ENCODE data around the gene SLC25A23. TPM values are rescaled to one million over a fixed set of nuclear protein-coding genes. Genes with fewer than 3 reads are reported as not detected.

The SLC25A23 gene
- total and polyA plus RNA-seq, 3 experiments from 2014 or later = 14.5 to 19.9 (median 14.8) TPM

DNA sequence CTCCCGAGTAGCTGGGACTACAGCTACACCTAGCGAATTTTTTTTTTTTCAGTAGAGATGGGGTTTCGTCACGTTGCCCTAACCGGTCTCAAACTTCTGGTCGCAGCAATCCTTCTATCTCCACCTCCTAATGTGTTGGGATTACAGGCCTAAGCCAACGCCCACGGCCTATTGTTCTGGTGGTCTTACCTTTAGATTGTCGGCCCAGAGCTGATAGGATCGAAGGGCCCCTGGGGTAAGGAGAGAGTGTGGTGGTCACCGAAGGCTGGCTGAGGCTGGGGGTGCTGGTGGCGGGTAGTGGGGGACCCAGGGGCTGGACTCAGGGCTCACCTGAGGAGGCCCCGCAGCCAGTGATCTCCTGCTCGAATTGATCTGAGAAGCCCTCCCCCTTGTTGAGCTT, 11.5 kb upstream of the SLC25A23 start:
- no peaks in the 10 kb centered on the region for H3K27me3 Mint-ChIP-seq
- peak overlapping the region in 1 of 8 donors; percentile 38 for H3K27ac Mint-ChIP-seq
- DNase-seq = no peak
- Histone ChIP-seq H3K4me3 (ENCODE audit: low read length) (no peak overlapping the region), H3K27me3 (ENCODE audit: insufficient read depth, low read length, poor library complexity, severe bottlenecking) (no peaks in the 10 kb centered on the region), H3K4me1 (ENCODE audit: insufficient read depth, low read length) (no peaks in the 10 kb centered on the region), H3K27ac (ENCODE audit: low read depth, low read length) (no peak overlapping the region), H3K36me3 (ENCODE audit: insufficient read depth, low read length) (peaks cover 15% of the 10 kb centered on the region), H3K9me3 (ENCODE audit: low read length) (no peaks in the 10 kb centered on the region)
- ChIA-PET POLR2A (interaction anchor here (0.6 to 1.2 kb wide), 2 partner anchors 10 to 23 kb away, joined by 4 read pairs; partner anchors contain the start of gene DENND1C), CTCF (interaction anchor here (0.6 to 1.4 kb wide), 2 partner anchors 10 to 46 kb away, joined by 3 read pairs; no protein-coding TSS in a partner anchor)
- no peaks in the 10 kb centered on the region for H3K9me3 Mint-ChIP-seq
- H3K36me3 Mint-ChIP-seq = peaks cover 0 to 71% (median 0%) of the 10 kb centered on the region in 3 donors
- no peak overlapping the region for H3K4me3 Mint-ChIP-seq
- no peaks in the 10 kb centered on the region for H3K4me1 Mint-ChIP-seq

DNA sequence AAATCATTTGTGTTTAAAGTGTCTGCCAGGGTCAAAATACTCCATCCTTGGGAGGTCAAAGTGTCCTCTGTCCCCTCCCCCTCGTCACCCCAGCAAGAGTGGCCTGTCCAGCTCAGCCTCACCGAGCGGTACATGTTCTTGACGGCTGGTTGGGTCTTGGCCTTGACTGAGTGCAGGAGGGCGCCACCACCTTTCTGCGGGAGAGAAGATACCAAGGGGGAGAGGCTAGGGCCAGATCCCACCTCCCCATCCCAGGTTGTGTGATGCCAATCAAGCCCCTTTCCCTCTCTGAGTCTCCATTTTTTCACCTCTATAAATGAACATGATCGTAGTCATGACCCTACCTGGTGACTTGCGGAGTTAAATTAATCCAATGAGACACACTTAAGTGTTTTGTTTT, 10.6 kb upstream of the SLC25A23 start:
- peaks cover 6% of the 10 kb centered on the region for H3K36me3 ChIP-seq (ENCODE audit: insufficient read depth, low read length)
- no peaks in the 10 kb centered on the region for H3K9me3 ChIP-seq (ENCODE audit: low read length)
- no peak overlapping the region for H3K4me3 ChIP-seq (ENCODE audit: low read length)
- no peaks in the 10 kb centered on the region for H3K4me1 ChIP-seq (ENCODE audit: insufficient read depth, low read length)
- Mint-ChIP-seq H3K9me3 (no peaks in the 10 kb centered on the region), H3K36me3 (peaks cover 0 to 65% (median 0%) of the 10 kb centered on the region in 3 donors), H3K4me1 (peaks cover 0 to 5% (median 1%) of the 10 kb centered on the region in 3 donors), H3K4me3 (no peak overlapping the region), H3K27ac (peak overlapping the region in 1 of 8 donors; percentile 40), H3K27me3 (no peaks in the 10 kb centered on the region)
- POLR2A ChIA-PET = interaction anchor here (0.6 kb wide), 1 partner anchor 23 kb away, joined by 4 read pairs; no protein-coding TSS in a partner anchor
- DNase-seq = no peak
- CTCF ChIA-PET = interaction anchor here (1.2 to 1.4 kb wide), 2 partner anchors 11 to 47 kb away, joined by 3 to 4 read pairs; partner anchors contain the start of gene DENND1C
- no peaks in the 10 kb centered on the region for H3K27me3 ChIP-seq (ENCODE audit: insufficient read depth, low read length, poor library complexity, severe bottlenecking)
- no peak overlapping the region for H3K27ac ChIP-seq (ENCODE audit: low read depth, low read length)

DNA sequence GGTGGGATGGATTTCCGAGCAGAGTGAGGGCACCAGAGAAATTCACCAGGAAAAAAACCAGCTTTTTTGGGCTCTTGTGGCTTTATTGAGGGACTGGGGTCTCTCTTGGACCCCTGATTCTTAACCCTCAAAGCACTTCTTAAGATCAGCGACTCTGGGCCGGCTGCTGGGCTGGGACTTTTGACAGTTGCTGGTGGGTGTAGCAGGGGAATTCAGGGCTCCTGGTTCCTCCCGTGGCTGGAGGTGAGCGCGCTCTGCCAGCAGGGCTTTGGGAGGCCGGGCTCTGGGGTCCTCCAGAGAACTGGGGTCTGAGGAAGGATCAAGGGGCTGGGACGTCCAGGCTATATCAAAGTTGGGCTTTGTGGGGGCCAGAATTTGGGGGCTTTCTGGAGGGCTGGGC, 7.8 kb upstream of the SLC25A23 start:
- ChIA-PET CTCF (interaction anchor here (1.2 kb wide), 1 partner anchor 37 kb away, joined by 5 read pairs; no protein-coding TSS in a partner anchor), POLR2A (no interaction called here)
- no peak for DNase-seq
- Histone ChIP-seq H3K36me3 (ENCODE audit: insufficient read depth, low read length) (no peaks in the 10 kb centered on the region), H3K27ac (ENCODE audit: low read depth, low read length) (no peak overlapping the region), H3K4me3 (ENCODE audit: low read length) (no peak overlapping the region), H3K9me3 (ENCODE audit: low read length) (no peaks in the 10 kb centered on the region), H3K27me3 (ENCODE audit: insufficient read depth, low read length, poor library complexity, severe bottlenecking) (no peaks in the 10 kb centered on the region), H3K4me1 (ENCODE audit: insufficient read depth, low read length) (peaks cover 12% of the 10 kb centered on the region)
- H3K27ac Mint-ChIP-seq = peak overlapping the region in 4 of 8 donors; percentile 19 to 90 (median 66)
- H3K4me3 Mint-ChIP-seq = no peak overlapping the region
- H3K36me3 Mint-ChIP-seq = peaks cover 0 to 44% (median 0%) of the 10 kb centered on the region in 3 donors
- no peaks in the 10 kb centered on the region for H3K27me3 Mint-ChIP-seq
- peaks cover 5 to 17% (median 8%) of the 10 kb centered on the region in 3 donors for H3K4me1 Mint-ChIP-seq
- H3K9me3 Mint-ChIP-seq = no peaks in the 10 kb centered on the region

DNA sequence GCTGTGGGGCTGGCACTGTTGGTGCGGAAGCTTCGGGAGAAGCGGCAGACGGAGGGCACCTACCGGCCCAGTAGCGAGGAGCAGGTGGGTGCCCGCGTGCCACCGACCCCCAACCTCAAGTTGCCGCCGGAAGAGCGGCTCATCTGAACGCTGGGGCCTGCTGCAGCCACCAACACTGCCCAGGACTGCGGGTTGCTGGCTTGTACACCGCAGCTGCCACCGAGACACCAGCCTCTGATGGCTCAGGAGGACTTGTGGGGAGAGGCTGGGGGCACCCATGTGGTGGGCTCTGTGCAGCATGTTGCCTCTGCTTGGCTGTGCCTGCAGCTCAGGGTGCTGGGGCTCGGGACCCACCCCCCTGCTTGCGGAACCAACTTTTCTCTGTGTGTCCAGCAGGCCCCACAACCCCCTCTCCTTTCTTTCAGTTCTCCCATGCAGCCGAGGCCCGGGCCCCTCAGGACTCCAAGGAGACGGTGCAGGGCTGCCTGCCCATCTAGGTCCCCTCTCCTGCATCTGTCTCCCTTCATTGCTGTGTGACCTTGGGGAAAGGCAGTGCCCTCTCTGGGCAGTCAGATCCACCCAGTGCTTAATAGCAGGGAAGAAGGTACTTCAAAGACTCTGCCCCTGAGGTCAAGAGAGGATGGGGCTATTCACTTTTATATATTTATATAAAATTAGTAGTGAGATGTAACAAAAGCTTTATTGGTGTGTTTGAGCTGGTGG, 7.1 kb upstream of the SLC25A23 start:
- no peaks in the 10 kb centered on the region for H3K27me3 ChIP-seq (ENCODE audit: insufficient read depth, low read length, poor library complexity, severe bottlenecking)
- DNase-seq = no peak
- POLR2A ChIA-PET = no interaction called here
- CTCF ChIA-PET = no interaction called here
- peak overlapping the region in 2 of 8 donors; percentile 66 to 90 for H3K27ac Mint-ChIP-seq
- peaks cover 0 to 42% (median 0%) of the 10 kb centered on the region in 3 donors for H3K36me3 Mint-ChIP-seq
- H3K4me1 ChIP-seq (ENCODE audit: insufficient read depth, low read length) = peaks cover 12% of the 10 kb centered on the region
- no peak overlapping the region for H3K4me3 Mint-ChIP-seq
- H3K9me3 Mint-ChIP-seq = no peaks in the 10 kb centered on the region
- no peaks in the 10 kb centered on the region for H3K9me3 ChIP-seq (ENCODE audit: low read length)
- H3K27me3 Mint-ChIP-seq = no peaks in the 10 kb centered on the region
- H3K4me3 ChIP-seq (ENCODE audit: low read length) = no peak overlapping the region
- H3K36me3 ChIP-seq (ENCODE audit: insufficient read depth, low read length) = no peaks in the 10 kb centered on the region
- no peak overlapping the region for H3K27ac ChIP-seq (ENCODE audit: low read depth, low read length)
- H3K4me1 Mint-ChIP-seq = peaks cover 8 to 17% (median 10%) of the 10 kb centered on the region in 3 donors

DNA sequence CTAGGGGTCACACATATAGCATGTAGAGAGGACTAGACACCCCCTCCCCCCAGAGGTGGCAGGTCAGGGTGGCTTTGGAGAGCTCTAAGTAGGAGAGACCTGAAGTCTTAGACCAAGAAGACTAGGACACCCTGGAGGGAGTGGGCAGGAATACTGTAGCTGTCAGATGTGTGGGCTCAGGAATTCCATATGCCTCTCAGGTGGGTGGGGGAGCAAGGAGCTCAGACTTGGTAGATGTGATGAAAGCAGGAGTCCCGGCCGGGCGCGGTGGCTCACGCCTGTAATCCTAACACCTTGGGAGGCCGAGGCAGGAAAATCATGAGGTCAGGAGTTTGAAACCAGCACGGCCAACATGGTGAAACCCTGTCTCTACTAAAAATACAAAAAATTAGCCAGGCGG, 6.1 kb upstream of the SLC25A23 start:
- Mint-ChIP-seq H3K36me3 (peaks cover 0 to 34% (median 0%) of the 10 kb centered on the region in 3 donors), H3K4me3 (peak overlapping the region in 1 of 7 donors; percentile 11), H3K27ac (peak overlapping the region in 2 of 8 donors; percentile 42 to 56), H3K4me1 (peaks cover 8 to 18% (median 11%) of the 10 kb centered on the region in 3 donors), H3K27me3 (no peaks in the 10 kb centered on the region), H3K9me3 (no peaks in the 10 kb centered on the region)
- DNase-seq = no peak
- no peak overlapping the region for H3K4me3 ChIP-seq (ENCODE audit: low read length)
- ChIA-PET CTCF (no interaction called here), POLR2A (no interaction called here)
- H3K36me3 ChIP-seq (ENCODE audit: insufficient read depth, low read length) = no peaks in the 10 kb centered on the region
- H3K27me3 ChIP-seq (ENCODE audit: insufficient read depth, low read length, poor library complexity, severe bottlenecking) = no peaks in the 10 kb centered on the region
- H3K27ac ChIP-seq (ENCODE audit: low read depth, low read length) = no peak overlapping the region
- peaks cover 12% of the 10 kb centered on the region for H3K4me1 ChIP-seq (ENCODE audit: insufficient read depth, low read length)
- H3K9me3 ChIP-seq (ENCODE audit: low read length) = no peaks in the 10 kb centered on the region

DNA sequence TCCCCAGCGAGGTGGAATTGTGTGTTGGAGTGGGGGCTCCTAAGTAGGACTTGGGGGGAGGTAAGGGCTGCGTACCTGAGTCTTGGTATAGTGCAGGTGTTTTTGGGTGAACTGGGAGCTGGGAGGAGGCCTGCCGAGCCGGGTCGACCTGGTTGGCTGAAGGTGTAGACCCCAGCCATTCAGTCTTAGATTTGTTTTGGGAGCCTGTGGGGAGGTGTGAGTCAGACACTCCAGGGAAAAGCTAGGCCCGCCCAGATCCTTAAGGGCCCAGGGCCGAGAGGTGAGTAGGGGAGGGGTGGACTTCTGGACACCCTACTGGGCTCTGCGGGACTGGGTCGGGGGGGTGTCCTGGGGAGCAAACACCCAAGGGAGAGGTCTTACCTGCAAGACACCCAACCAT, 5.4 kb upstream of the SLC25A23 start:
- peak overlapping the region in 4 of 8 donors; percentile 42 to 91 (median 58) for H3K27ac Mint-ChIP-seq
- Histone ChIP-seq H3K4me1 (ENCODE audit: insufficient read depth, low read length) (peaks cover 12% of the 10 kb centered on the region), H3K27ac (ENCODE audit: low read depth, low read length) (no peak overlapping the region), H3K9me3 (ENCODE audit: low read length) (no peaks in the 10 kb centered on the region), H3K27me3 (ENCODE audit: insufficient read depth, low read length, poor library complexity, severe bottlenecking) (no peaks in the 10 kb centered on the region), H3K4me3 (ENCODE audit: low read length) (no peak overlapping the region), H3K36me3 (ENCODE audit: insufficient read depth, low read length) (no peaks in the 10 kb centered on the region)
- peaks cover 0 to 32% (median under 1%) of the 10 kb centered on the region in 3 donors for H3K36me3 Mint-ChIP-seq
- no peaks in the 10 kb centered on the region for H3K27me3 Mint-ChIP-seq
- peaks cover 12 to 23% (median 17%) of the 10 kb centered on the region in 3 donors for H3K4me1 Mint-ChIP-seq
- H3K4me3 Mint-ChIP-seq = peak overlapping the region in 6 of 7 donors; percentile 11 to 50 (median 35)
- ChIA-PET POLR2A (no interaction called here), CTCF (no interaction called here)
- no peak for DNase-seq
- no peaks in the 10 kb centered on the region for H3K9me3 Mint-ChIP-seq

DNA sequence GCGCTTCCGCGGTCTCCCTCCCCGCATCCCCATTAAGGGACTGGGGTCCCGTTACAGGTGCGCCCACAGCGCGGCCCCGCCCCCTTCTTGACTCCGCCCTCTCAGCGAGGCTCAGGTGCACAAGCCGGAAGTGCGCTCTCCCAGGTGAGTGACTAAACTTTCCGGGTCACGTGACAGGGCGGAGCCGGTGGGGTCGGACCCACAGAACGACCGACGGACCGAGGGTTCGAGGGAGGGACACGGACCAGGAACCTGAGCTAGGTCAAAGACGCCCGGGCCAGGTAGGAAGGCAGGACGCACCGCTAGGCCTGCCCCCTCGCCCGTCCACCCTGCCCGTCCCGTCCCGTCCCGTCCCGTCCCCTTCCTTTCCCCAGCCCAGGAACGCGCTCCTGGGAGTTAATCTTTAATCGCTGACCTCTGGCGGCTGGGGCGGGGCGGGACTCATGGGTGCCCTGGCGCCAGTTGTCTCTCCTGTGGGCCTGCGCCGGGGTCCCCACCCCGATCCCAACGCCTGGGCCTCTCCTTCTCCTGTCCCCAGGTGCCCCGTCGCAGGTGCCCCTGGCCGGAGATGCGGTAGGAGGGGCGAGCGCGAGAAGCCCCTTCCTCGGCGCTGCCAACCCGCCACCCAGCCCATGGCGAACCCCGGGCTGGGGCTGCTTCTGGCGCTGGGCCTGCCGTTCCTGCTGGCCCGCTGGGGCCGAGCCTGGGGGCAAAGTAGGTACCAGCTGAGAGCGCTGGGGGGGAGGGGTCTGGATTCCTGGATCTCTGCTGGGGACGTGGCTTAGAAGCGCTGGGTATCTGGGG, 4.7 kb upstream of the SLC25A23 start, which contains the start of gene CRB3:
Gene CRB3 (plus strand): TSS at position 202 of the 804 bp plus-strand sequence. CDS start 431 bp downstream, at position 633.
- H3K4me3 Mint-ChIP-seq = peak within 1 kb of the TSS; percentile 33 to 83 (median 63)
- Histone ChIP-seq H3K27ac (ENCODE audit: low read depth, low read length) (no peak within 1 kb of the TSS), H3K9me3 (ENCODE audit: low read length) (no peaks in the 10 kb centered on the region)

More for the DNA sequence above, 4.7 kb upstream of the SLC25A23 start, which contains the start of gene CRB3:
- Histone ChIP-seq H3K4me3 (ENCODE audit: low read length) (peak within 1 kb of the TSS; percentile 45), H3K4me1 (ENCODE audit: insufficient read depth, low read length) (peaks cover 12% of the 10 kb centered on the region), H3K36me3 (ENCODE audit: insufficient read depth, low read length) (no peaks in the 10 kb centered on the region), H3K27me3 (ENCODE audit: insufficient read depth, low read length, poor library complexity, severe bottlenecking) (no peaks in the 10 kb centered on the region)
- ChIA-PET POLR2A (no interaction called here), CTCF (interaction anchor here (1.7 kb wide), 1 partner anchor 18 kb away, joined by 8 read pairs; the partner anchor contains the start of gene DENND1C)
- Mint-ChIP-seq H3K27ac (peak within 1 kb of the TSS in 5 of 8 donors; percentile 19 to 91 (median 60)), H3K4me1 (peaks cover 14 to 25% (median 20%) of the 10 kb centered on the region in 3 donors), H3K9me3 (no peaks in the 10 kb centered on the region), H3K36me3 (peaks cover 0 to 26% (median 1%) of the 10 kb centered on the region in 3 donors), H3K27me3 (no peaks in the 10 kb centered on the region)
- DNase-seq = peak in 4 of 5 donors; percentile 25 to 77 (median 48)
